Posterior cingulate gyrus (tissue), 11 donors: ENCODE data around the gene SDC4.

Experiments used
- DNase-seq, 10 donors: peaks; one replicate each; pipeline versions ENCODE4 v3.0.0 to v3.0.0-alpha.2; 2020 to 2021; ENCODE audit warnings: mixed read lengths in 3 of 10
- intact Hi-C: fragments of 100-400 bp; cut with DNase I; formaldehyde crosslinking; loops from one replicate; pipeline ENCODE4 v1.15.1; 2023

Gene SDC4

DNA sequence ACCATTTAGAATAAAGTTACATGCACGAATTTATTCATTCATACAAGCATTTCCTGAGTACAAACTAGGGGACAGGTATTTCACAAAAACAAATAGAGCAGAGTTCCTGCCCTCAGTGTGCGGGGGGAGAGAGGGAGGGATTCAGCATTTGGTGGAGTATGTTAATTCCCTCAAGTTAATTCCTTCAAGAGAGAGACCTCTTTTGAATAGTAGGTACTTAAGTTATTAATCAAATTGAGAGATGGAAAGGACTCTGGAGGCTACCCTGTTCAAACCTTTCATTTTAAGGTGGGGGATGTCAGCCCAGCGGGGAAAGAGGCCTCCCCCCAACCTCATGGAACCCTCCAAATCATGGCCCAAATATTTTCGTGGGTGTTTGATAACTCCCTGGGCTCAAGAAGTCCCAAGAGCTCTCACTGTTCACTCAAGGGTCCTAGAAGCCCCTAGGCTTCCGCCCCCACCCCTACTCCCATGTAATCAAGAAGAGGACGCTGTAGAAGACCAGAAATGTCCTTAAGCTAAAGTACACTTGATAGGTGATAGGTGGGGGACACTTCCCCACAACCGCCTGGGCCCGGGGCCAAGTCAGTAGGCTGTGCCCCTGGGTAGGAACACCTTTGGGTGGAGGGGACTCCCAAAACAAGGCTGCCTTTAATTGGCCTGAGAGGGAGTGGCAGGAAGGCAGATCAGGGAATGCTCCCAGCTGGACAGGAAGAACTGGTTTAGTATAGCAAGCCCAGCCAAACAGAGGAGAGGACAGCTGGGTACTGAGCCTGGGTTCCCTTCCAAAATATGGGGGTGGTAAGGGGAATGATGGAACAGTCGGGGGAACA is 2.9 kb downstream of the SDC4 start:
- no peak for DNase-seq
- intact Hi-C loops = no loop called here

DNA sequence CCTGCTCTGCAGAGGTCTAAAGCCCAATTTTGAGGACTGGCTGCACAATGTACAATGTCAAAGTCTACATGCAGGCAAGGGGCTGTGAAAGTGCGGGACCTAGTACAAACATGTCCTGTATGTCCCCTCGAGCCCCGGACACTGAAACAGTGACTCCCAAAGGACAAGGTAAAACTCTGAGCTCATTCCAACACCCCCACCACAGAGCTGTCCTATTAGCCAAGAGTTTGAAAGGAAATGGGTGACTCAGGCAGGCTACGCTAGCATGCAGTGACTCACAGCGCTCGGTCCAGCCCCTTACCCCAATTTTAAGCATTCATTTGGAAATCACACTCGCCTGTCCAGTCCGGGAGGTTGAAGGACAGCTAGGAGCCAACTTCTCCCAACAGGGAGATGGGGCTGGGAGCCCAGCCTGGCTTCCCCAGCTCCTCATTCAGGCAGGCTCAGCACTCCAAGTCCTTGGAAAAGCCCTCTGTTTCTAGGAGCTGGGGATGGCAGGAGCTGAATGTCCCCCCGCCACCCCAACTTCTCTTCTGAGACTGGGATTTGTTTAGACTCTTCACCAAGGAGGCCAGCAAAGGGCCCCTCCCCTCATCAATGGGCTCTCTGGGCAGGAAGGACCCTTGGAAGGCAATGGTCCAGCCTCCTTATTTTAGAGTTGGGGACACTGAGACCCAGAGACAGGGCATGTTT is 3.9 kb downstream of the SDC4 start:
- intact Hi-C loops = no loop called here
- DNase-seq = peak in 3 of 10 donors; percentile 34 to 76 (median 51)

- no peak for DNase-seq
Observed at GRCh38 chr20:45343532-45344167, 4.6 kb downstream of the SDC4 start.

DNA sequence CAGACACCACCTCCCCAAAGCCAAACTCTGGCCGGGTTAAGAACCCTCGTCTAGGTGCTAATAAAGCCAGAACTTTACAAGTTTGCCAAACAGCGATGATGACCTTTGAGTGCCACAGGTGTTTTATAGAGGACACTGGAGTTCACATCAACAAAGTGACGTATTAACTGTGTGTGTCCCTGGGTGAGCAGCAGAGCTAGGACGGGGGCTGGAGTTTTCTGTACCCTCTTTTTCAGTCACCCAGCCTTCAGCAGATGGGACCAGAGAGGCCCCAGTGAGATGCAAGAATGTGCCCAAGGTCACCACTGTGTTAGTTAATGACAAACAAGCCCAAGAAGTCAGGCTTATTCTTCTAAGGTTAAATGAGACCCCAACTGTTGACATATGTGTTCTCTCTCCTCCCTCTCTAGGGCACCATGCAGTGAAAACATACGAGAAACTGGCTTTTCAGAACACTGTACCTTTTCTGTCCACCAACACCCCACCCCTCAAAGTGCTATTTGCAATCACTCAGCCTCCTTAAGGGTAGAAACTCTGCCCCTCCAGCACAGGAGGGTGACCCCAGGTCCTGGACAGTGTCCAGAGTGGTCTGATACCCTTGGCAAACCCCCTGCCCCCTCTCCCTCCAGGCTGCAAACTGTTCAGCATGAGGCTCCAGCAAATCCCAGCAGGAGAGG is 5.2 kb downstream of the SDC4 start:
- intact Hi-C loops = no loop called here
- DNase-seq = no peak

More at GRCh38 chr20:45343532-45344167, 4.6 kb downstream of the SDC4 start:
- intact Hi-C loops = no loop called here

DNA sequence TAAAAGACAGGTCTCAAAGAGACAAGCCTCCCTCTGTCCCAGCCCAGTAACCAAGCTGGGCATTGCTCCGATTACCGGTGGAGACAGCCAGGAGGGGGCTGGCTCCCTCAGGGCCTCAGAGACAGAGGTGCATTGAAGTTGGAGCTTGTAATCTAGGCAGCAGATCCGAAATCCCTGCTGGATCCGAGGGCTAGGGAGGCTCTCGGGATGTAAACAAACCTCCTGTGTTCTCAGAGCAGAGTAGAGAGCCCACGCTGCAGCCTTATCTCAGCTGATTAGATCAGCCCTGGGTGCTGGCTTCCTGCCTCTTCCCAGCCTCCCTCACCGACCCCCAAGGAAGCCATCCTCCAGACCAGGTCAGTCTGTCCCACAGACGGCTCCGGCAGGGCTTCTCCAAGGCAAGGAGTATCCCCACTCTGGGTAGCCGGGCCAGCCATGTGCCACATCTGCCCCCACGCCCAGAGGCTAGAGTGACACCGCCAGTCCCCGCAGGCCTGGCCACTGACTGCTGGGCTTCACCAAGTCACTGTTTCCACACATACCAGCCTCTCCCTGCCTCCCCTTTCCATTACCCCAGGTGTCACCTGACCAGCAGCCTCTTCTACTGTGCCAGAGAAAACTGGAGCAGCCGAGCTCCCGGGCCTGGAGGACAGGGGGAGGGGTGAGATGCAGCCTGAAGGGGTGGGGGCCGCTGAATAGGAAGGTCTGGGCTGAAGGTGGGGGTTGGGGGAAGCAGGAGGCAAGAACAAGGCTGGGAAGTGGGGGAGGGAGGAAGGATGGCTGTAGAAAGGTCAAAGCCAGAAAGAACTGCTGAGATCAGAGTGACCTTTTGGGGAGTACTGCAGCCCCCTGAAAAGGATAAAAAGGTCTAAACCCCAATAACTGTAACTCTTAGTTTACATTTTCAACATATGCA is 6.0 kb downstream of the SDC4 start:
- intact Hi-C loops = no loop called here
- peak in 8 of 10 donors; percentile 21 to 87 (median 48) for DNase-seq

DNA sequence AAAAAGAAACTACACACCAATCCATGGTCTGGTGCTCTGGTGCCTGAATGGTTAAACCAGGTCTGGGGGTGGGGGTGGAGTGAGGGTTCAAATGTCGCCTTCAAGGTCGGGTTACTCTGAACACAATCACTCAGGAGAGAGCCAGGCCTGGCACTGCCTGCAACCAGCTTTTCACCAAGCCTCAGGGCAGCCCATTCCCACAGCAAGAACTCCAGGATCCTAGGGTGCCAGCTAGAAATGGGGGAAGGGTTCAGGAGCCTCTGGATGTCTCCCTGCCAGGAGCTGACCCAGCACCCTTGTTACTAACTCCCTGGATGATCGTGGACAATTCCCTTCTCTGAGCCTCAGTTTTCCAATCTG is 6.7 kb downstream of the SDC4 start:
- DNase-seq = no peak
- intact Hi-C loops = no loop called here

DNA sequence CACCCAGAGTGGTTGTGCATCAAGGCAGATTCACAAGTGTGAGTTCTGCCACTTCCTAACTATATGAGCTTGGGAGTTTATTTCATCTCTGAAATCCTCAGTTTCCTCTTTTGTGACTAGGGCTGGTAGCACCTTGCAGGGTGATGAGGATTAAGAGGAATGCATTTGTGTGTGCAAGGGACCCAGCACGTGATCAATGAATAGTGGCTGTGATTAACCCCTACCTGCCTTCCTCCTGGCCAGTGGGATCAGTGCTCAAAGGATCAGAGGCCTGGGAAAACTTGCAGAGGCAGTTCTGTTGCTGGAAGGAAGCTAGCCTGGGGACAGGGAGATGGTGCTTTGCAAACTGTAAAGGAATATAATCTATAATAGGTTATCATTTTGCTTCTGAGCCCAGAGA is 7.3 kb downstream of the SDC4 start:
- intact Hi-C loops = no loop called here
- DNase-seq = no peak

GRCh38 chr20:45340236-45340847 is 7.9 kb downstream of the SDC4 start:
- DNase-seq = no peak
- intact Hi-C loops = no loop called here

DNA sequence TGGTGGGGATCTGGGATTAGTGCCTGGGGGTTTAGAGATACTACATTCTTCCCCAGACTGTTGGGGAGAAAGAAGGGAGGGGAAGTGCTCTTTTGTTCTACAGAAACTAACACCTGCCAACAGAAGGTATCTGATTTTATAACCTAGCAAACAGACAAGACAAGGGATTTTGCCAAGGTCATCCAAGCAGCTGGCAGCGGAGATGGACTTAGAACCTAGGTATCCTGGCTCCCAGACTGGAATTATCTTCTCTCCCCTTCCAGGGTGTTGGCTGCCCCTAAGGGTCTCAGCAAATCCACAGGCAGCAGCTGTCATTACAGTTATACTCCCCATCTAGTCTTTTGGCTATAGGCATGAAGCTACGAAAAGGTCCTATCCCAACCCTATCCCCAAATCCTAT is 8.4 kb downstream of the SDC4 start:
- intact Hi-C loops = no loop called here
- peak in 1 of 10 donors; percentile 36 for DNase-seq

- peak in 1 of 10 donors; percentile 22 for DNase-seq
- intact Hi-C loops = no loop called here
Observed at GRCh38 chr20:45339084-45339483, 9.1 kb downstream of the SDC4 start.

DNA sequence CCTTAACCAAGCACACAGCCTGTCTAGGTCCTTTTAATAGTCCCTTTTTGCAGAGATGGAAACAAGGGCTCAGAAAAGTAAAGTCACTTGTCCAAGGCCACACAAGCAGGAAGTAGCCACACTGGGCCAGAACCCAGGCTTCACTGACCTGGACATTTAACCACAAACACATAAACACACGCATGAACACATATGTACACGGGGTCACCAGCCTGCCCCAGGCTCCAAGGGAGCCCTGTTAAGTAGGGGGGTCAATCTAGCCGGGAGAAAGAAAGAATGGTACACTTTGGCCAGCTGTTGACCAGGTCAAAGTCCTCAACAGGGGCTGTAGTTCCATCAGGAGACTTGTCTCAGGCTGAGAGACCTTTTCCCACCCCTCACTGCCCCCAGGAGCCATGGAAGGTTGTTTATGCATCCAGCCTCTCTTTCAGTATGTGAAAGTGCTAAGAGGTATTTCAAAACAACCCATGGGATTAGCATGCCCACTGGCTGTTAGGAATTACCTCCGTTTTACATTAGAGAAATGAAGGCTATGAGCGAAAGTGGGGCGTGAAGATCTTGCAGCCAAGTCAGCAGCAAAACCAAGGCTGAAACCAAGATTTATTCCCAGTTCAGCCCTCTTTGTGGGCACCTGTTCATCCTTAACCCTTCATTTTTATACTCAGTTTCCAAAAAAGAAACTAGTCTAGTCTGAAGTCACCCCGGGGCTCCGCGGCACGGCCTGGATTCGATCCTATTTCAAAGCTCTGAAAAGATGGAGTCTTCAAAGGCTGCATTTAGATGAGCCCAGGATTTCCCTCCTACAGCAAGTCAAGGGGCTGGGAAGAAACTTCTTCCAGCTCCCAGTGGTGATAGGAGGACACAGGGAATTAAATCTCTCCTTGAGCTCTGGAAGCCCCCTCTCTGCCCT is 9.8 kb downstream of the SDC4 start:
- intact Hi-C loops = no loop called here
- no peak for DNase-seq

GRCh38 chr20:45337367-45338120 is 10.7 kb downstream of the SDC4 start:
- intact Hi-C loops = no loop called here
- no peak for DNase-seq

- intact Hi-C loops = no loop called here
- DNase-seq = no peak
Observed at GRCh38 chr20:45336530-45337366, 11.5 kb downstream of the SDC4 start.

GRCh38 chr20:45330476-45330875 is 17.7 kb downstream of the SDC4 start:
- intact Hi-C loops = no loop called here
- DNase-seq = no peak

- intact Hi-C loops = no loop called here
- DNase-seq = no peak
Observed at GRCh38 chr20:45329497-45330319, 18.5 kb downstream of the SDC4 start.

DNA sequence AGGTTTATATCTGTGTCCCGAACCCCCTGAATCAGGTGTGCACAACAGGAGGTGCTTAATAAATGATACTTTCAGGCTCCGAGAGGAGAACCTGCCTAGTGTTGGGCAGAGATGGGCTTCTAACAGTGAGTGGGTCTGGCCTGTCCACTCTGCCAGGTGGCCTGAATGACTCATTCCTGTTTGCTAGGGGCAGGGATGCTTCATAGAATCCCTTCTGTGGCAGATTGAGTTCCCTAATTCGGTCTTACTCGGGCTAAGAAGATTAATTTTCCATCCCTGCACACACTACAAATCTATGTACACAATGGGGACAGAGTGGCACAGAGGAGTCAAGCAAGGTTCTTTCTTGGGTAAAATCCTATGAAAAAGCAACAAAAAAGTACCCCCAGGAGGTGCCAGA is 19.8 kb downstream of the SDC4 start:
- DNase-seq = peak in 1 of 10 donors; percentile 22
- intact Hi-C loops = no loop called here
